Body of pancreas (tissue), 4 donors: ENCODE results near the gene ZNF611.

Source experiments
- POLR2A ChIP-seq, 3 donors: fragments of 450-650 bp; IDR thresholded peaks; one replicate each; pipeline ENCODE4 v1.6.1; 2016; ENCODE audit warnings: antibody characterized with exemption in 3 of 3, mild to moderate bottlenecking in 2 of 3
- TF ChIP-seq, protein P1 (sequence below), 7 experiments: fragments of 450-650 bp in 4 of 7; fragments of 200-600 bp in 3 of 7; sonication (generic) in 3 of 7; IDR thresholded peaks; one replicate each; pipeline ENCODE4 v1.5.1; 2016 to 2019; ENCODE audit warnings: antibody characterized with exemption in 7 of 7

DNA sequence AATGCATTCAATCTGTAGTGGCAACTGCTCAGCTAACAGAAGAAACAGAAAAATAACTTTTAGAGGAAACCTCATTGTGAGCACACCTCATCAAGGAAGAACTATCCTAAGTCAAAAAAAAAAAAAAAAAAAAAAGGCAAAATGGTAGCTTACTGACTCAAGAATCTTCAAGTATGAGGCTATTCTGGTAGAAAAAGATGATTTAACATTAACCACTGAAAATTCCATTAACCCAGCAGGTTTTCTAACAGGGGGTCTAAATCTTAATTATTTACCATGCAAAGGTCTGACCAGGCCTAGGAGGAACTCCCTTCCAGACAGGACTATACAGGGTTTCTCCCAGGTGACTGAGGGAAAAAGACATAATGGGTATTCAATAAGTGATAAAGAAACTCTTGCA lies 68.3 kb downstream of the ZNF611 start:
- TF ChIP-seq, protein P1, sequence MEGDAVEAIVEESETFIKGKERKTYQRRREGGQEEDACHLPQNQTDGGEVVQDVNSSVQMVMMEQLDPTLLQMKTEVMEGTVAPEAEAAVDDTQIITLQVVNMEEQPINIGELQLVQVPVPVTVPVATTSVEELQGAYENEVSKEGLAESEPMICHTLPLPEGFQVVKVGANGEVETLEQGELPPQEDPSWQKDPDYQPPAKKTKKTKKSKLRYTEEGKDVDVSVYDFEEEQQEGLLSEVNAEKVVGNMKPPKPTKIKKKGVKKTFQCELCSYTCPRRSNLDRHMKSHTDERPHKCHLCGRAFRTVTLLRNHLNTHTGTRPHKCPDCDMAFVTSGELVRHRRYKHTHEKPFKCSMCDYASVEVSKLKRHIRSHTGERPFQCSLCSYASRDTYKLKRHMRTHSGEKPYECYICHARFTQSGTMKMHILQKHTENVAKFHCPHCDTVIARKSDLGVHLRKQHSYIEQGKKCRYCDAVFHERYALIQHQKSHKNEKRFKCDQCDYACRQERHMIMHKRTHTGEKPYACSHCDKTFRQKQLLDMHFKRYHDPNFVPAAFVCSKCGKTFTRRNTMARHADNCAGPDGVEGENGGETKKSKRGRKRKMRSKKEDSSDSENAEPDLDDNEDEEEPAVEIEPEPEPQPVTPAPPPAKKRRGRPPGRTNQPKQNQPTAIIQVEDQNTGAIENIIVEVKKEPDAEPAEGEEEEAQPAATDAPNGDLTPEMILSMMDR (IDR thresholded peaks at IDR 0.05), result no peak
- no peak for TF ChIP-seq POLR2A (IDR thresholded peaks at IDR 0.05)
